Right lobe of liver (tissue), 6 donors: ENCODE data around the gene SLC25A26. TPM values are rescaled to one million over a fixed set of nuclear protein-coding genes. Genes with fewer than 3 reads are reported as not detected.
A peak's percentile ranks its signal among the peaks of the same experiment; 100 is the strongest.

Source experiments
- ATAC-seq, 4 donors: fragments of 200-7000 bp; cut with Tn5 transposase; one replicate each; pipeline ENCODE4 v1.9.1; 2020; ENCODE audit warnings: mild to moderate bottlenecking in 4 of 4, moderate library complexity in 4 of 4
- DNase-seq, 3 donors: peaks; one replicate each; pipeline ENCODE4 v3.0.0-alpha.2; 2020
- H3K27ac ChIP-seq, 3 donors: fragments of 200-600 bp; one replicate each; pipeline ENCODE4 v1.8.0; 2022
- H3K27me3 ChIP-seq, 2 donors: fragments of 200-600 bp; one replicate each; pipeline ENCODE4 v1.8.0; 2022
- H3K36me3 ChIP-seq, 4 donors: fragments of 200-600 bp; sonication (generic) in 1 of 4; one replicate each; pipeline versions ENCODE4 v1.5.1 to v1.8.0; 2017 to 2022; ENCODE audit warnings: control low read depth in 1 of 4
- H3K4me1 ChIP-seq, 4 donors: fragments of 200-600 bp; sonication (generic) in 1 of 4; one replicate each; pipeline versions ENCODE4 v1.5.1 to v1.8.0; 2017 to 2022; ENCODE audit warnings: control low read depth in 1 of 4
- H3K4me3 ChIP-seq, 3 donors: fragments of 200-600 bp; one replicate each; pipeline ENCODE4 v1.8.0; 2022
- H3K9me3 ChIP-seq, 4 donors: fragments of 200-600 bp; sonication (generic) in 1 of 4; one replicate each; pipeline versions ENCODE4 v1.5.1 to v1.8.0; 2017 to 2022; ENCODE audit warnings: control low read depth in 1 of 4
- CTCF ChIP-seq, 4 donors: fragments of 200-600 bp in 3 of 4; fragments of 450-650 bp in 1 of 4; IDR thresholded peaks; one replicate each; pipeline versions ENCODE4 v1.5.1 to v1.8.0; 2016 to 2022; ENCODE audit warnings: antibody characterized with exemption in 4 of 4, mild to moderate bottlenecking in 2 of 4
- POLR2A ChIP-seq: fragments of 450-650 bp; IDR thresholded peaks from one replicate; pipeline ENCODE4 v1.6.1; 2017; ENCODE audit warnings: antibody characterized with exemption, mild to moderate bottlenecking
- WGBS: methylation state at CpG from one replicate; pipeline ENCODE4 v1.1.6; 2018; ENCODE audit warnings: low coverage, low lambda C conversion rate; ENCODE audit not compliant: insufficient coverage; ENCODE audit errors: missing lambda C conversion rate; 5-methylcytosine and 5-hydroxymethylcytosine counted together
- intact Hi-C, 2 donors: fragments of 100-400 bp; cut with DNase I; formaldehyde crosslinking; loops; one replicate each; pipeline versions ENCODE4 v1.11.2 to v1.14.1; 2022
- total RNA-seq, 6 experiments: library from RNA; depleted of rRNA in 2 of 6; stranded (reverse); fragments of >200 nt in 2 of 6; fragmentation: NEBNext Ultra II Directional in 3 of 6; extraction: Animal tissue kit (Norgen Biotek cat#: 25700) in 3 of 6; gene quantifications; one replicate each; pipeline versions ENCODE4 v1.1.0 to v1.2.4, GENCODE V29; 2016 to 2023
- donor health status: DM: no; HTN: yes; CAD: no.
- donor health status: DM: no; HTN: no; CAD: no.
- donor health status: DM: no; HTN: no; CAD: no.
- donor health status: DM: no; HTN: yes; CAD: no.
- donor health status: DM: no; HTN: yes; CAD: no.

SLC25A26 gene
- total RNA-seq, 6 experiments from 2014 or later: 11.2 to 17.4 (median 12.8) TPM

- Histone ChIP-seq H3K4me1 (peaks cover 0 to 19% (median 0%) of the 10 kb centered on the region in 4 donors), H3K9me3 (no peaks in the 10 kb centered on the region), H3K4me3 (no peak overlapping the region), H3K36me3 (peaks cover 0 to 6% (median 0%) of the 10 kb centered on the region in 4 donors), H3K27ac (peak overlapping the region in 2 of 3 donors; percentile 37 to 56), H3K27me3 (no peaks in the 10 kb centered on the region)
- intact Hi-C loops: no loop called here
- 14% methylated on average over 2 of the region's 2 CpGs for WGBS
- no peak for TF ChIP-seq CTCF (IDR thresholded peaks at IDR 0.05)
- TF ChIP-seq POLR2A: no peak
- DNase-seq (no peak), ATAC-seq (peak; percentile 79 to 86 (median 85))
These were observed 7.1 kb downstream of the SLC25A26 start for GRCh38 chr3:66227915-66228314.

GRCh38 chr3:66228707-66229106, 7.9 kb downstream of the SLC25A26 start:
- H3K36me3 ChIP-seq: no peaks in the 10 kb centered on the region
- WGBS: 100% methylated on average over 1 of the region's 1 CpG
- H3K4me3 ChIP-seq: no peak overlapping the region
- peaks cover 0 to 23% (median 2%) of the 10 kb centered on the region in 4 donors for H3K4me1 ChIP-seq
- ATAC-seq: no peak
- intact Hi-C loops: no loop called here
- no peaks in the 10 kb centered on the region for H3K9me3 ChIP-seq
- no peak for TF ChIP-seq POLR2A
- TF ChIP-seq CTCF (IDR thresholded peaks at IDR 0.05): no peak
- no peaks in the 10 kb centered on the region for H3K27me3 ChIP-seq
- H3K27ac ChIP-seq: no peak overlapping the region
- no peak for DNase-seq

- WGBS: 47% methylated on average over 4 of the region's 4 CpGs
- TF ChIP-seq CTCF (IDR thresholded peaks at IDR 0.05) (no peak), POLR2A (no peak)
- DNase-seq (no peak), ATAC-seq (no peak)
- Histone ChIP-seq H3K36me3 (no peaks in the 10 kb centered on the region), H3K27ac (no peak overlapping the region), H3K4me1 (peaks cover 0 to 26% (median 2%) of the 10 kb centered on the region in 4 donors), H3K4me3 (no peak overlapping the region), H3K9me3 (no peaks in the 10 kb centered on the region), H3K27me3 (no peaks in the 10 kb centered on the region)
- intact Hi-C loops: no loop called here
These were observed 9.1 kb downstream of the SLC25A26 start for GRCh38 chr3:66229931-66230330.

GRCh38 chr3:66233033-66233432, 12.2 kb downstream of the SLC25A26 start:
- intact Hi-C loops: no loop called here
- H3K4me3 ChIP-seq: no peak overlapping the region
- 72% methylated on average over 4 of the region's 4 CpGs for WGBS

More at GRCh38 chr3:66233033-66233432, 12.2 kb downstream of the SLC25A26 start:
- ATAC-seq: no peak
- no peak for DNase-seq
- Histone ChIP-seq H3K9me3 (no peaks in the 10 kb centered on the region), H3K4me1 (peaks cover 0 to 20% (median 2%) of the 10 kb centered on the region in 4 donors), H3K36me3 (no peaks in the 10 kb centered on the region), H3K27ac (no peak overlapping the region), H3K27me3 (no peaks in the 10 kb centered on the region)
- no peak for TF ChIP-seq POLR2A
- TF ChIP-seq CTCF (IDR thresholded peaks at IDR 0.05): no peak
